ENCODE data around the gene LIG1. TPM values are rescaled to one million over a fixed set of nuclear protein-coding genes. Genes with fewer than 3 reads are reported as not detected.

The LIG1 gene
- total RNA-seq = 19.6 and 23.8 TPM in 2 replicates
- 28.4 and 29.8 TPM in 2 replicates for polyA plus RNA-seq

DNA sequence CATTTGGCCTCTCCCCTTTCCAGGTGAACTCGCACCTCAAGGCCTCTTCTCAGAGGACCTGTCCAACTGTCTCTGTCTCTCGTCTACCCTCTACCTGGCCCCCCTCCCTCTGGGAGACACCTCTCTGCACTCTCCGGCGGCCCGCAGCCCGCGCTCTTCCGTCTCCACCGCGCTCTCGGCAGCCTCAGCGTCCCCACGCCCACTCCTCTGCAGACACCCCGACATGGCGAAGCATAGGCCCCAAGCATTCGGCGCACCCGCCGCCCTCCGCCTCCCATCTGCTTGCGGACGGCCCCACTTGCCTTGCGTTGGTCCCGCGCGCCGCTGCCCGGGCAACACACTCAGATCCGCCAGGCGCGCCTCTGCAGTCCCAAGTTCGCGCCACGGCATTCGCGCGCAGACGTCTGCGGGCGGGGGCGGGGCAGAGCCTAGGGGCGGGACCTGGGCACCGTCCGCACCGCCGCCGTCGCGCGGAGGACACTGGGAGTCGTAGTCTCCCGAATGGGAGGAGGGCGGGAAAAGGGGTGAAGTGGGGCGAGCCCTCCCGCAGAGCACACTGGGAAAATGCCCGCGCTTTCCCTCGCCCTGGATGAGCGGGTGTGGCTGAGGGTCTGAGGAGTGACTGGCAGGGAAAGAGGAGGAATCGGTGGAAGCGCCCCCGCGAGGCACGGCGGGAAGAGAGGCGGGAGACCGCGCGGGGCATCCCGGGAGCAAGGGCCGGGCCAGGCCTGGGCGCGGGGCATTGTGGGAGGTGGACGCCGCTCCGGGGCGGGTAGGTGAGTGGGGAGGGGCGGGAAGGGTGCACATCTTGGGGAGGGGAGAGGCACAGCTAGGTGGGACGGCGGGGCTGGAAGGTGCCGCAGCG, at the start of gene LIG1, which contains the start of gene ZSWIM9:
LIG1 (minus strand) TSS at position 406 of the 865 bp plus-strand sequence. CDS start 4,778 bp downstream, outside the sequence.
ZSWIM9 (plus strand) TSS at position 742 of the 865 bp plus-strand sequence. CDS start 1,123 bp downstream, outside the sequence.
- Histone ChIP-seq H3K4me1 (ENCODE audit: insufficient read depth) (no peaks in the 10 kb centered on the region), H3K27ac (peak within 1 kb of the TSS; percentile 86), H3K9me3 (ENCODE audit: low read depth) (no peaks in the 10 kb centered on the region), H3K9me2 (replicated peaks; ENCODE audit: insufficient read depth) (no peaks in the 10 kb centered on the region), H3K27me3 (no peaks in the 10 kb centered on the region), H3K4me3 (peak within 1 kb of the TSS; percentile 75), H3K79me2 (peaks cover 42% of the 10 kb centered on the region), H3K4me2 (peak within 1 kb of the TSS; percentile 90), H3K36me3 (replicated peaks; ENCODE audit: insufficient read depth, low read depth) (no peaks in the 10 kb centered on the region), H4K20me1 (ENCODE audit: insufficient read depth, poor library complexity, severe bottlenecking) (no peaks in the 10 kb centered on the region), H2AFZ (peak within 1 kb of the TSS; percentile 83)
- WGBS (ENCODE audit: low lambda C conversion rate, missing lambda C conversion rate) = under 1% methylated on average over 25 of the region's 82 CpGs
- TF ChIP-seq, protein P1, sequence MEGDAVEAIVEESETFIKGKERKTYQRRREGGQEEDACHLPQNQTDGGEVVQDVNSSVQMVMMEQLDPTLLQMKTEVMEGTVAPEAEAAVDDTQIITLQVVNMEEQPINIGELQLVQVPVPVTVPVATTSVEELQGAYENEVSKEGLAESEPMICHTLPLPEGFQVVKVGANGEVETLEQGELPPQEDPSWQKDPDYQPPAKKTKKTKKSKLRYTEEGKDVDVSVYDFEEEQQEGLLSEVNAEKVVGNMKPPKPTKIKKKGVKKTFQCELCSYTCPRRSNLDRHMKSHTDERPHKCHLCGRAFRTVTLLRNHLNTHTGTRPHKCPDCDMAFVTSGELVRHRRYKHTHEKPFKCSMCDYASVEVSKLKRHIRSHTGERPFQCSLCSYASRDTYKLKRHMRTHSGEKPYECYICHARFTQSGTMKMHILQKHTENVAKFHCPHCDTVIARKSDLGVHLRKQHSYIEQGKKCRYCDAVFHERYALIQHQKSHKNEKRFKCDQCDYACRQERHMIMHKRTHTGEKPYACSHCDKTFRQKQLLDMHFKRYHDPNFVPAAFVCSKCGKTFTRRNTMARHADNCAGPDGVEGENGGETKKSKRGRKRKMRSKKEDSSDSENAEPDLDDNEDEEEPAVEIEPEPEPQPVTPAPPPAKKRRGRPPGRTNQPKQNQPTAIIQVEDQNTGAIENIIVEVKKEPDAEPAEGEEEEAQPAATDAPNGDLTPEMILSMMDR (IDR thresholded peaks at IDR 0.05; ENCODE audit: poor library complexity) = no peak
- TF ChIP-seq EZH2 (IDR thresholded peaks at IDR 0.05; ENCODE audit: borderline replicate concordance) (no peak), EZH2phosphoT487 (IDR thresholded peaks at IDR 0.05; ENCODE audit: low read depth, severe bottlenecking, unreplicated experiment) (no peak)
- DNase-seq (ENCODE audit: low spot score) = peak; percentile 97

DNA sequence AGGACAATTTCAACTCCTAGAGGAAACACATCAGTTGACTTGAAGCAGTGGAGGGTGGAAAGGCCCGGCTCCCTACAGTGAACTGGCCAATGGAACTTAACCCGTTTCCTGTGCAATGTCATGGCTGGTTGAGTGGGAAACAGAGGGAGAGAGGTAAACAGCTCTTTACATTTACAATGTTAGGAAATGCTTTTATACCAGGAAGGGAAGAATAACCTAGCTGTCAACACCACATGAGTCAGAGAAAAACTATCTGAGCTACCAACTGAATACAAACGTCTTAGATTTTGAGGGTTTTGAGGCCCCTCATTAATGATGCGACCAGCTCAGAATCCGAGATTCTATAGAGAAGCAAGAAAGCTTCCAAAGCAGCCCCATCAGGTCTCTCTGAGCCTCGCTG, 48.9 kb upstream of the LIG1 start:
- no peaks in the 10 kb centered on the region for H3K27me3 ChIP-seq
- H3K9me3 ChIP-seq (ENCODE audit: low read depth) = no peaks in the 10 kb centered on the region
- H4K20me1 ChIP-seq (ENCODE audit: insufficient read depth, poor library complexity, severe bottlenecking) = no peaks in the 10 kb centered on the region
- no peak for DNase-seq (ENCODE audit: low spot score)
- no peak for TF ChIP-seq EZH2phosphoT487 (IDR thresholded peaks at IDR 0.05; ENCODE audit: low read depth, severe bottlenecking, unreplicated experiment)
- TF ChIP-seq, protein P1 (IDR thresholded peaks at IDR 0.05; ENCODE audit: poor library complexity) = no peak
- no peak for TF ChIP-seq EZH2 (IDR thresholded peaks at IDR 0.05; ENCODE audit: borderline replicate concordance)
- H3K9me2 ChIP-seq (replicated peaks; ENCODE audit: insufficient read depth) = no peaks in the 10 kb centered on the region
- no peaks in the 10 kb centered on the region for H3K4me1 ChIP-seq (ENCODE audit: insufficient read depth)
- H3K36me3 ChIP-seq (replicated peaks; ENCODE audit: insufficient read depth, low read depth) = no peaks in the 10 kb centered on the region
- H3K79me2 ChIP-seq = no peaks in the 10 kb centered on the region
- no peak overlapping the region for H3K4me3 ChIP-seq
- 86% methylated on average over 6 of the region's 6 CpGs for WGBS (ENCODE audit: low lambda C conversion rate, missing lambda C conversion rate)
- H3K4me2 ChIP-seq = no peak overlapping the region
- H3K27ac ChIP-seq = no peak overlapping the region
- H2AFZ ChIP-seq = no peak overlapping the region

DNA sequence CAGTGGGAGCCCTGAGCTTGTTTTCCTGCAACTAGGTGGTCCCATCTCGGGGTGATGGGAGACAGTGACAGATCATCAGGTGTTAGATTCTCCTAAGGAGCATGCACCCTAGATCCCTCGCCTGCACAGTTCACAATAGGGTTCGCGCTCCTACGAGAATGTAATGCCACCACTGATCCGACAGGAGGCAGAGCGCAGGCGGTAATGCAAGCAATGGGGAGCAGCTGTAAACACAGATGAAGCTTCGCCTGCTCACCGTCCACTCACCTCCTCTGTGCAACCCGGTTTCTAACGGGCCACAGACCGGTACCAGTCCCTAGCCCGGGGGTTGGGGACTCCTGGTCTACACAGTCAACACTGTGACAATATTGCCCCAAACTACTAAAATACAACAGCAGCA, 46.8 kb upstream of the LIG1 start:
- Histone ChIP-seq H3K9me2 (replicated peaks; ENCODE audit: insufficient read depth) (no peaks in the 10 kb centered on the region), H3K4me2 (no peak overlapping the region), H3K27ac (no peak overlapping the region), H3K4me3 (no peak overlapping the region), H3K79me2 (no peaks in the 10 kb centered on the region), H3K36me3 (replicated peaks; ENCODE audit: insufficient read depth, low read depth) (no peaks in the 10 kb centered on the region), H3K9me3 (ENCODE audit: low read depth) (no peaks in the 10 kb centered on the region), H3K4me1 (ENCODE audit: insufficient read depth) (no peaks in the 10 kb centered on the region), H3K27me3 (no peaks in the 10 kb centered on the region), H4K20me1 (ENCODE audit: insufficient read depth, poor library complexity, severe bottlenecking) (no peaks in the 10 kb centered on the region), H2AFZ (no peak overlapping the region)
- 67% methylated on average over 14 of the region's 14 CpGs for WGBS (ENCODE audit: low lambda C conversion rate, missing lambda C conversion rate)
- DNase-seq (ENCODE audit: low spot score) = no peak
- TF ChIP-seq EZH2 (IDR thresholded peaks at IDR 0.05; ENCODE audit: borderline replicate concordance) = no peak
- TF ChIP-seq, protein P1 (IDR thresholded peaks at IDR 0.05; ENCODE audit: poor library complexity) = no peak
- no peak for TF ChIP-seq EZH2phosphoT487 (IDR thresholded peaks at IDR 0.05; ENCODE audit: low read depth, severe bottlenecking, unreplicated experiment)

All from hepatocyte (in vitro differentiated cells).